Mesodermal cell (in vitro differentiated cells): ENCODE results near the gene GPR83.
"Not testable (repeated sequence)": the region's sequence is repeated elsewhere in the genome, so short reads cannot be mapped to it uniquely, and the experiment has no call there.

Experiments used
- H3K27ac ChIP-seq: 2 replicates; pipeline ENCODE4 v1.7.0; 2013; ENCODE audit warnings: mild to moderate bottlenecking, low read depth, low read length, moderate library complexity; ENCODE audit not compliant: severe bottlenecking
- H3K36me3 ChIP-seq: 2 replicates; pipeline ENCODE4 v1.7.1; 2013; ENCODE audit warnings: mild to moderate bottlenecking, low read length, moderate library complexity; ENCODE audit not compliant: control insufficient read depth, insufficient read depth
- H3K4me1 ChIP-seq: one replicate; pipeline ENCODE4 v1.7.1; 2013; ENCODE audit warnings: mild to moderate bottlenecking, low read length; ENCODE audit not compliant: insufficient read depth, control insufficient read depth, poor library complexity, severe bottlenecking
- H3K4me3 ChIP-seq: 2 replicates; pipeline ENCODE4 v1.7.0; 2013; ENCODE audit warnings: low read length, control low read depth, mild to moderate bottlenecking; ENCODE audit not compliant: insufficient read depth, poor library complexity, severe bottlenecking; ENCODE audit errors: extremely low read depth
- H3K9me3 ChIP-seq: 2 replicates; pipeline ENCODE4 v1.7.1; 2013; ENCODE audit warnings: mild to moderate bottlenecking, low read length, moderate library complexity; ENCODE audit not compliant: control insufficient read depth
- WGBS, 2 experiments: methylation state at CpG; one replicate each; pipeline ENCODE4 v1.1.5; 2013; ENCODE audit warnings: missing lambda C conversion rate in 2 of 2; ENCODE audit not compliant: insufficient coverage in 2 of 2; 5-methylcytosine and 5-hydroxymethylcytosine counted together

The GPR83 gene

GRCh38 chr11:94376841-94377240, 24.4 kb downstream of the GPR83 start:
- Histone ChIP-seq H3K4me3 (no peak overlapping the region), H3K27ac (no peak overlapping the region), H3K9me3 (no peaks in the 10 kb centered on the region), H3K36me3 (no peaks in the 10 kb centered on the region), H3K4me1 (no peaks in the 10 kb centered on the region)
- 60 to 100% methylated on average over 1 of the region's 1 CpG for WGBS, 2 experiments

GRCh38 chr11:94370576-94370975, 30.6 kb downstream of the GPR83 start:
- H3K36me3 ChIP-seq, H3K4me3 ChIP-seq, H3K4me1 ChIP-seq, H3K27ac ChIP-seq, H3K9me3 ChIP-seq: not testable (repeated sequence)
- WGBS, 2 experiments: 79 to 88% methylated on average over 3 to 6 of the region's 6 CpGs

GRCh38 chr11:94350850-94351563, 50.2 kb downstream of the GPR83 start:
- not testable (repeated sequence) for H3K36me3 ChIP-seq, H3K9me3 ChIP-seq, H3K27ac ChIP-seq, H3K4me3 ChIP-seq, H3K4me1 ChIP-seq
- 75 to 100% methylated on average over 1 of the region's 10 CpGs for WGBS, 2 experiments

DNA sequence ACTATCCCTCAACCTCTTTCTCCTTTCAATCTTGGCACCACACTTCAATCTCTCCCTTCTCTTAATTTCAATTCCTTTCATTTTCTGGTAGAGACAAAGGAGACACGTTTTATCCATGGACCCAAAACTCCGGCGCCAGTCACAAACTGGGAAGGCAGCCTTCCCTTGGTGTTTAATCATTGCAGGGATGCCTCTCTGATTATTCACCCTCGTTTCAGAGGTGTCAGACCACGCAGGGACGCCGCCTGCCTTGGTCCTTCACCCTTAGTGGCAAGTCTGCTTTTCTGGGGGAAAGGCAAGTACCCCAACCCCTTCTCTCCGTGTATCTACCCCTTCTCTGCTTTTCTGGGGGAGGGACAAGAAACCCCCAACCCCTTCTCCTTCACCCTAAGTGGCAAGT, 54.9 kb downstream of the GPR83 start:
- 85 to 95% methylated on average over 4 of the region's 8 CpGs for WGBS, 2 experiments
- not testable (repeated sequence) for H3K4me3 ChIP-seq, H3K9me3 ChIP-seq, H3K27ac ChIP-seq, H3K4me1 ChIP-seq, H3K36me3 ChIP-seq

GRCh38 chr11:94343495-94343894, 57.7 kb downstream of the GPR83 start:
- no peaks in the 10 kb centered on the region for H3K36me3 ChIP-seq
- no peak overlapping the region for H3K27ac ChIP-seq
- peaks cover 3% of the 10 kb centered on the region for H3K9me3 ChIP-seq
- peaks cover 5% of the 10 kb centered on the region for H3K4me1 ChIP-seq
- H3K4me3 ChIP-seq: no peak overlapping the region
- WGBS, 2 experiments: no CpG with 5 or more reads among the region's 1 CpG

GRCh38 chr11:94342250-94342649, 59.0 kb downstream of the GPR83 start:
- Histone ChIP-seq H3K36me3 (no peaks in the 10 kb centered on the region), H3K27ac (no peak overlapping the region), H3K4me1 (peaks cover 5% of the 10 kb centered on the region), H3K4me3 (no peak overlapping the region), H3K9me3 (peaks cover 3% of the 10 kb centered on the region)
- WGBS, 2 experiments: 88 to 100% methylated on average over 1 to 3 of the region's 3 CpGs

DNA sequence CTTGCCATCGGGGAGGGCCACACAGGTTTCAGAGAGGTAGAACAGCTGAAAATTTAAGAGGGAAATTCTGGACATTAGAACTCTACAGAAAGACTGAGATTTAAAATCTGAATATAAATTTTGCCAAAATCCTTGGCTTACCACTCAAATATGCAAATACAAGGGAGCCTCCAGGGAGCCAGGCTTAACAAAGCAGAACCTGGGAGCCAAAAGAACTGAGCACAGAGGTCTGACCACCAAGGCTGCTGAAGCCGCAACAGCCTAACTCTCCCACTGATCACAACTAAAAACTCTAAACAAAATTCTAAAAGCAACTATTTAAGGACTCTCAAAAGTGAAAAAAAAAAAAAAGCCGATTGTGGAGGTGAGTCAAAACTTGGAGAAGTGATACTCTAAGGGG, 62.6 kb downstream of the GPR83 start:
- no peak overlapping the region for H3K27ac ChIP-seq
- H3K4me1 ChIP-seq: no peaks in the 10 kb centered on the region
- H3K4me3 ChIP-seq: no peak overlapping the region
- H3K36me3 ChIP-seq: no peaks in the 10 kb centered on the region
- H3K9me3 ChIP-seq: no peaks in the 10 kb centered on the region
- no CpG with 5 or more reads among the region's 3 CpGs for WGBS, 2 experiments

DNA sequence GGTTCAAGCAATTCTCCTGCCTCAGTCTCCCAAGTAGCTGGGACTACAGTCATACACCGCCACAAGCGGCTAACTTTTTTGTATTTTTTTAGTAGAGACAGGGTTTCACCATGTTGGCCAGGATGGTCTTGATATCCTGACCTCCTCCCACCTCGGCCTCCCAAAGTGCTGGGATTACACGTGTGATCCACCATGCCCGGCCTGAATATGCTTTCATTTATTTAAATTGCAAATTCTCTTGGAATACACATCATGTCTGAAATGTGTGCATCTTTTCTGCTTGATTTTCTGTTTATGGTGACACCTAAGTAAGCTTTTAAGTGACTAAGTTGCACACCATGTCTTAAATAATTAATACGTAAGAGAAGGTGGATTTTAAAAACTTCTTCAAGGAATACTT, 65.2 kb downstream of the GPR83 start:
- WGBS, 2 experiments: 93 to 100% methylated on average over 2 to 3 of the region's 6 CpGs
- Histone ChIP-seq H3K4me1 (no peaks in the 10 kb centered on the region), H3K4me3 (no peak overlapping the region), H3K36me3 (no peaks in the 10 kb centered on the region), H3K27ac (no peak overlapping the region), H3K9me3 (no peaks in the 10 kb centered on the region)

DNA sequence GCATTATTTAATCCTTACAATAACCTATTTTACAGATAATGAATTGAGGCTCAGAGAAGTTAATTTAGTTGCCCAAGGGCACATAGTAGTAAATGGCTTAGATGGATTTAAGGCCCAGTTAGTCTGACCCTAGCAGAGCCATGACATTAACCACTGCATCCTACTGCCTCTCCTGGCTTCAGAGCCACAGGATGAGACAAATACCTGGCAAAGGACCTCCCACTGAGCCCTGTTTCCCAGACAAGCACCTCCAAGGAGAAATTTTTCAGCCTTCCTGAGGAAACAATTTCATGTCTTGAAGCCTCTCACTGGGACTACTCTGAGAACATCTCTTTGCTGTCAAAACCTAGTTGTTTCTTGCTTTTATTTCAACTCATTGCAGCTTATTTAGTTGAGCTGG, 68.4 kb downstream of the GPR83 start:
- Histone ChIP-seq H3K36me3 (no peaks in the 10 kb centered on the region), H3K27ac (no peak overlapping the region), H3K9me3 (no peaks in the 10 kb centered on the region), H3K4me1 (no peaks in the 10 kb centered on the region), H3K4me3 (no peak overlapping the region)

- H3K27ac ChIP-seq: no peak overlapping the region
- H3K36me3 ChIP-seq: no peaks in the 10 kb centered on the region
- WGBS, 2 experiments: no CpG with 5 or more reads among the region's 2 CpGs
- H3K4me3 ChIP-seq: no peak overlapping the region
- H3K9me3 ChIP-seq: no peaks in the 10 kb centered on the region
- no peaks in the 10 kb centered on the region for H3K4me1 ChIP-seq
These were observed 70.4 kb downstream of the GPR83 start for GRCh38 chr11:94330789-94331188.

DNA sequence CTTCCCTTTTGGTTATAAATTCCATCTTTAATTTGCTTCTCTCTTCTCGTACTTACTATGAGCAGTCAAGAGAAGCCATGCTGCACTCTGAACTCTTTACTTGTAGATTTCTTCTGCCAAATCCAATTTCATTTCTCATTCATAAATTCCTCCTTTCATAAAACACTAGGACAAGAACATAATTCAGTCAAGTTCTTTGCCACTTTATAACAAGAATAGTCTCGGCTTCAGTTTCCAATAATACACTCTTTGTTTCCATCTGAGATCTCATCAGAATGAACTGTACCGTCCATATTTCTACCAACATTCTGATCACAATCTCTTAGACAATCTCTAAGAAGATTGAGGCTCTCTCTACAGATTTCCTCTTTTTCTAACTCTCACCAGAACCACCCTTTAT, 71.7 kb downstream of the GPR83 start:
- Histone ChIP-seq H3K27ac (no peak overlapping the region), H3K9me3 (no peaks in the 10 kb centered on the region), H3K4me3 (no peak overlapping the region), H3K4me1 (no peaks in the 10 kb centered on the region), H3K36me3 (no peaks in the 10 kb centered on the region)
- 96 to 98% methylated on average over 3 of the region's 3 CpGs for WGBS, 2 experiments
